Mesendoderm (in vitro differentiated cells): ENCODE data around the gene LIPN.

Source experiments
- DNase-seq: peaks from one replicate; pipeline ENCODE4 v3.0.0; 2013
- H2AK5ac ChIP-seq: 2 replicates; pipeline ENCODE4 v1.6.1; 2013; ENCODE audit warnings: low read length, inconsistent platforms
- H2BK120ac ChIP-seq: 2 replicates; pipeline ENCODE4 v1.6.1; 2013; ENCODE audit warnings: low read depth, mild to moderate bottlenecking, low read length, moderate library complexity, mixed read lengths
- H2BK15ac ChIP-seq: replicated peaks from 2 replicates; pipeline ENCODE4 v1.6.1; 2013; ENCODE audit warnings: low read depth, mild to moderate bottlenecking, moderate library complexity
- H2BK5ac ChIP-seq: 2 replicates; pipeline ENCODE4 v1.6.1; 2013; ENCODE audit warnings: low read length, inconsistent platforms
- H3K18ac ChIP-seq: 2 replicates; pipeline ENCODE4 v1.6.1; 2013; ENCODE audit warnings: mild to moderate bottlenecking, low read length, mixed read lengths
- H3K23ac ChIP-seq: one replicate; pipeline ENCODE4 v1.6.1; 2013; ENCODE audit warnings: low read length
- H3K27ac ChIP-seq: 2 replicates; pipeline ENCODE4 v1.5.1; 2013; ENCODE audit warnings: low read depth, mild to moderate bottlenecking, inconsistent platforms, low read length, moderate library complexity
- H3K27me3 ChIP-seq: 2 replicates; pipeline ENCODE4 v1.6.1; 2013; ENCODE audit warnings: low read length, control low read depth, mild to moderate bottlenecking, inconsistent platforms; ENCODE audit not compliant: insufficient read depth, poor library complexity
- H3K36me3 ChIP-seq: 2 replicates; pipeline ENCODE4 v1.6.1; 2013; ENCODE audit warnings: low read length, inconsistent platforms; ENCODE audit not compliant: control insufficient read depth, insufficient read depth
- H3K4ac ChIP-seq: one replicate; pipeline ENCODE4 v1.6.1; 2013; ENCODE audit warnings: low read depth, mild to moderate bottlenecking, low read length, moderate library complexity
- H3K4me1 ChIP-seq: 2 replicates; pipeline ENCODE4 v1.6.1; 2013; ENCODE audit warnings: low read depth, low read length, inconsistent platforms; ENCODE audit not compliant: control insufficient read depth
- H3K4me2 ChIP-seq: 2 replicates; pipeline ENCODE4 v1.6.1; 2013; ENCODE audit warnings: low read length
- H3K4me3 ChIP-seq: 2 replicates; pipeline ENCODE4 v1.5.1; 2013; ENCODE audit warnings: mild to moderate bottlenecking, low read length
- H3K56ac ChIP-seq: one replicate; pipeline ENCODE4 v1.6.1; 2013; ENCODE audit warnings: low read length
- H3K79me1 ChIP-seq: 2 replicates; pipeline ENCODE4 v1.6.1; 2013; ENCODE audit warnings: low read length, inconsistent platforms
- H3K79me2 ChIP-seq: 2 replicates; pipeline ENCODE4 v1.6.1; 2013; ENCODE audit warnings: mild to moderate bottlenecking, low read length; ENCODE audit not compliant: control insufficient read depth, insufficient read depth
- H3K9ac ChIP-seq: 2 replicates; pipeline ENCODE4 v1.6.1; 2013; ENCODE audit warnings: low read length, inconsistent platforms
- H4K5ac ChIP-seq: one replicate; pipeline ENCODE4 v1.6.1; 2013; ENCODE audit warnings: low read length
- H4K8ac ChIP-seq: one replicate; pipeline ENCODE4 v1.6.1; 2013; ENCODE audit warnings: low read depth, mild to moderate bottlenecking, control low read depth, low read length, moderate library complexity
- WGBS: extraction: QIAGEN DNeasy Blood & Tissue Kit; methylation state at CpG from one replicate; pipeline ENCODE4 v1.1.7; 2013; ENCODE audit warnings: low lambda C conversion rate, missing lambda C conversion rate; ENCODE audit not compliant: insufficient coverage; ENCODE audit errors: extremely low coverage; 5-methylcytosine and 5-hydroxymethylcytosine counted together

Gene LIPN

DNA sequence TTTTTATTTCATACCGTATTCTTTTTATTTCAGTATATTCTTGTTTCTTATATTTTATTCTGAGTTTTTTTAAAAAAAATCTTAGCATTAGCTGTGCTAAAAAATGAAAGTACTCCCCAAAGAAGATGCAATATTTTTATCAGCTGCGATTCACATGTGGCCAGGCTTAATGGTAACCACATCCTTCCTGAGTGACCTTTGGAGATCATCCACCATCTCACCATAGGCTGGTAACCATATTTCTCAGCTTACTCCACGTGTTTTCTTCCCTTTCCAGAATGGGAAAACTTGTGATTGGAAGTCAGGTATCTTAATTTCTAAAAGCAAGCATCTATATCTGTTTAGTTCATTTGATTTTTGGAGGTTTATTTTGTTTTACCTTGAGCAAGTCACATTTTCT lies 23.9 kb downstream of the LIPN start:
- H3K23ac ChIP-seq, result no peak overlapping the region
- H3K4me1 ChIP-seq, result no peaks in the 10 kb centered on the region
- no peak overlapping the region for H4K5ac ChIP-seq
- no peak overlapping the region for H3K4me2 ChIP-seq
- H3K27ac ChIP-seq, result no peak overlapping the region
- H3K79me2 ChIP-seq, result no peaks in the 10 kb centered on the region
- H3K18ac ChIP-seq, result no peak overlapping the region
- H3K56ac ChIP-seq, result no peak overlapping the region
- no peak overlapping the region for H3K4ac ChIP-seq
- H3K27me3 ChIP-seq, result no peaks in the 10 kb centered on the region
- H3K4me3 ChIP-seq, result no peak overlapping the region
- H3K36me3 ChIP-seq, result no peaks in the 10 kb centered on the region
- no peak overlapping the region for H4K8ac ChIP-seq
- no peak overlapping the region for H2AK5ac ChIP-seq
- H2BK5ac ChIP-seq, result no peak overlapping the region
- WGBS, result no CpG with 5 or more reads among the region's 3 CpGs
- no peak overlapping the region for H2BK15ac ChIP-seq
- no peak overlapping the region for H3K9ac ChIP-seq
- H3K79me1 ChIP-seq, result no peaks in the 10 kb centered on the region
- H2BK120ac ChIP-seq, result no peak overlapping the region
- no peak for DNase-seq

DNA sequence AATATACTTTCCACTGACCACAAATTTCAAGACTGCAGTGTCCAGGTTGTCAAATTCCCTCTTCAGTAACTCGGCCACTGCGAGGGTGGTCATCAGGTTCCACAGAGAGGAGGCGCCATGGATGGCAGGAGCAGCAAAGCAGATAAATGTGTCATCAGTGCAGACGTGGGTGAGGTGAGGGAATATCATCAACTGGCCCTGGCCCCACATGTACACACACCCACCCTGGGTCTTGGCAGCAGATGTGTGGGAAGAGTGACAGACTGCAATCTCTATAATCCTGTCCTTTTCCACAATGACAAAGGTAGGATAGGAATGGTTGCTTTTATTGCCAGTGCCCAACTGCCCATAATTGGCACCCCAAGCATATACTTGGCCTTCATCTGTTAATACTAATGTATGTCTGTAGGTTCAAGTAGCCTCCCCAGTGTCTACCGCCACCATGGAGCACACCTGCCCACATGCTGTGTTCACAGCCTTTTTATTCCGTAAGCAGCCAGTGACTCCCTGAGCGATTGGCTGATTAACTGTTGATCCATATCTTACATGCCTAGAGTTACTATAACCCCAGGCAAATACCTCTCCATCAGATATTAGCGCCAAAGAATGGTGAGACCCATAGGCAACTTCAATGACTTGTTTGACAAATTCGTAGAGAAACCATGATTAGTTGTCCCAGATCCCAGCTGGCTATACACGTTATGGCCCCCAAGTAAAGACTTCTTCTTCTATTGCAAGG lies 26.4 kb downstream of the LIPN start:
- no peak overlapping the region for H3K4me2 ChIP-seq
- H2BK120ac ChIP-seq, result no peak overlapping the region
- no peak overlapping the region for H3K18ac ChIP-seq
- H3K27me3 ChIP-seq, result no peaks in the 10 kb centered on the region
- H4K8ac ChIP-seq, result no peak overlapping the region
- H3K79me1 ChIP-seq, result no peaks in the 10 kb centered on the region
- no peak overlapping the region for H3K9ac ChIP-seq
- peak; percentile 35 for DNase-seq
- WGBS, result no CpG with 5 or more reads among the region's 10 CpGs
- H3K79me2 ChIP-seq, result no peaks in the 10 kb centered on the region
- H2AK5ac ChIP-seq, result no peak overlapping the region
- H3K4ac ChIP-seq, result no peak overlapping the region
- H3K27ac ChIP-seq, result no peak overlapping the region
- no peak overlapping the region for H3K4me3 ChIP-seq
- no peak overlapping the region for H4K5ac ChIP-seq
- H3K36me3 ChIP-seq, result no peaks in the 10 kb centered on the region
- H3K56ac ChIP-seq, result no peak overlapping the region
- H3K23ac ChIP-seq, result no peak overlapping the region
- H3K4me1 ChIP-seq, result no peaks in the 10 kb centered on the region
- H2BK15ac ChIP-seq, result no peak overlapping the region
- H2BK5ac ChIP-seq, result no peak overlapping the region

DNA sequence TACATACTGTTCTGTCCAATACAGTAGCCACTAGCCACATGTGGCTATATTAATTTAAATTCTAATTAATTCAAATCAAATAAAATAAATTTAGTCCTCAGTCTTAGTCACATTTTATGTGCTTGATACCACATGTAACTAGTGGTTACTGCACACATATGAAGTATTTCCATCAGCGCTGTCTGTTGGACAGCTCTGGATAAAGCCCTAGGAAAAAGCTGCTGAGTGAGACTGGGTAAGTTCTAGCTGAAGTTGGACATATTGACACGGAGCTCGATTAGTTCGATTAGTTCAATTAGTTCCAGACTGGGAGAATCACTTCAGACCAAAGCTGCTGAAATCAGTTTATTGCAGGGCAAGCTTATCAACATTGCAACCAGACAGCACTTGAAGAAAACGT lies 27.6 kb downstream of the LIPN start:
- Histone ChIP-seq H3K27ac (no peak overlapping the region), H2BK120ac (no peak overlapping the region), H3K18ac (no peak overlapping the region), H4K5ac (no peak overlapping the region), H3K4ac (no peak overlapping the region), H3K36me3 (no peaks in the 10 kb centered on the region), H3K27me3 (no peaks in the 10 kb centered on the region), H2BK15ac (no peak overlapping the region), H3K79me2 (no peaks in the 10 kb centered on the region), H3K9ac (no peak overlapping the region), H2BK5ac (no peak overlapping the region), H3K23ac (no peak overlapping the region), H3K4me3 (no peak overlapping the region), H2AK5ac (no peak overlapping the region), H3K56ac (no peak overlapping the region), H3K79me1 (no peaks in the 10 kb centered on the region), H3K4me1 (no peaks in the 10 kb centered on the region), H3K4me2 (no peak overlapping the region), H4K8ac (no peak overlapping the region)
- WGBS, result no CpG with 5 or more reads among the region's 5 CpGs
- DNase-seq, result no peak

DNA sequence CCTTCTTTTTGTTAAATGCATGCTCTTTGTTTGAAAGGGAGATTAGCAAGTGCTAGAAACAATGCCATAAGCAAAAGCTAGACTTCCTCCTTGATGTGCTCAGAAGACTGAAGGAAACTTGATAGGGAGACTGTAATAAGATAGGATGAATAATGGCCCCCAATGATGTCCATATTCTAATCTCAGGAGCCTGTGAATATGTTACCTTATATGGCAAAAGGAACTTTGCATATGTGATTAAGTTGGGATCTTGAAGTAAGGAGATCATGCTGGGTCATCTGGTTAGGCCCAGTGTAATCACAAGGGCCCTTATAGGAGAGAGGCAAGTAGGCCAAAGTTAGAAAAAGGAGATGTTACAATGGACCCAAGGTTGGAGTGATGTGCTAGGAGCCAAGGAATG lies 29.1 kb downstream of the LIPN start:
- Histone ChIP-seq H3K23ac (no peak overlapping the region), H3K79me2 (no peaks in the 10 kb centered on the region), H3K4me2 (no peak overlapping the region), H3K79me1 (no peaks in the 10 kb centered on the region), H4K8ac (no peak overlapping the region), H3K4me1 (no peaks in the 10 kb centered on the region), H4K5ac (no peak overlapping the region), H2BK120ac (no peak overlapping the region), H3K18ac (no peak overlapping the region), H2BK5ac (no peak overlapping the region), H2AK5ac (no peak overlapping the region), H3K4me3 (no peak overlapping the region), H3K4ac (no peak overlapping the region), H2BK15ac (no peak overlapping the region), H3K36me3 (no peaks in the 10 kb centered on the region), H3K27me3 (no peaks in the 10 kb centered on the region), H3K56ac (no peak overlapping the region), H3K9ac (no peak overlapping the region), H3K27ac (no peak overlapping the region)
- DNase-seq, result peak; percentile 19

DNA sequence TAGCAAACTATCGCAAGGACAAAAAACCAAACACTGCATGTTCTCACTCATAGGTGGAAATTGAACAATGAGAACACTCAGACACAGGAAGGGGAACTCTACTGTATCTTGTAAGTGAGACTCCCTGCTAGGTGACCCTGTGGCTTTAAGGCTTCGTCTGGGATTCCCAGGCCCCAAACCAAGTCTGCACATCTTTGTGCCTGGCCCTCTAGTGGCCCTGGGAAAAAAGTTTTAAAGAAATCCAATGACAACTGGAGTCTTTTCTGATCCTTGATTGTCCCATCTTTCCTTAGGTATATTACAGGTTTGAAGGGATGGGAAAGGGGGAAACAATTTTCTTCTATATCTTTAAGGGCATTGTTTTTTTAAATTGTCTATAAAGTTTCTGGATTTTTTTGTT lies 32.1 kb downstream of the LIPN start:
- Histone ChIP-seq H3K18ac (no peak overlapping the region), H3K4ac (no peak overlapping the region), H3K27ac (no peak overlapping the region), H3K4me2 (no peak overlapping the region), H3K9ac (no peak overlapping the region), H3K27me3 (no peaks in the 10 kb centered on the region), H4K5ac (no peak overlapping the region), H2BK5ac (no peak overlapping the region), H3K56ac (no peak overlapping the region), H2BK120ac (no peak overlapping the region), H2BK15ac (no peak overlapping the region), H3K4me3 (no peak overlapping the region), H3K79me2 (no peaks in the 10 kb centered on the region), H2AK5ac (no peak overlapping the region), H3K36me3 (no peaks in the 10 kb centered on the region), H3K79me1 (no peaks in the 10 kb centered on the region), H4K8ac (no peak overlapping the region), H3K23ac (no peak overlapping the region), H3K4me1 (no peaks in the 10 kb centered on the region)
- WGBS, result no CpG with 5 or more reads among the region's 2 CpGs
- peak; percentile 87 for DNase-seq

DNA sequence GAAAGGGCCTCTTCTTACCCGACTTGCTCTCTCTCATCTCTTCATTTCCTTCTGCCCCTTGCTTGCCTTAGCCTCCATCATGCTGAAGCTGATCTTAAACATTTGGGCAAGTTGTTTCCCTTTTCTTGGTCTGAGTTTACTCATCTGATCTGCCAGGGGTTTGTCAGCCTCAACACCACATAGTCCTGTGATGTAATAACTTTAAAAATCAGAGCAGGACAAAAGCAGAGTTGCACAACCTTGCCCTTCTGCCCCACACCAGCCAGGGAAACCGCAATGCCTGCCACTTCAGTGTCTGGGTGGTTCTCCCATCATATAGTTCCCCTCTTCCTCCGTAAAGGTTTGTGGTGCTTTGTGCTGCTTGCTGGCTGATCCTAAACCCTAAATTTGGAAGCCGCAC lies 32.8 kb downstream of the LIPN start:
- Histone ChIP-seq H3K79me1 (no peaks in the 10 kb centered on the region), H2AK5ac (no peak overlapping the region), H3K4ac (no peak overlapping the region), H3K27ac (no peak overlapping the region), H2BK120ac (no peak overlapping the region), H3K56ac (no peak overlapping the region), H3K4me1 (no peaks in the 10 kb centered on the region), H2BK5ac (no peak overlapping the region), H2BK15ac (no peak overlapping the region), H4K5ac (no peak overlapping the region), H3K27me3 (no peaks in the 10 kb centered on the region), H3K36me3 (no peaks in the 10 kb centered on the region), H3K79me2 (no peaks in the 10 kb centered on the region), H3K23ac (no peak overlapping the region), H3K9ac (no peak overlapping the region), H3K18ac (no peak overlapping the region), H3K4me3 (no peak overlapping the region), H3K4me2 (no peak overlapping the region), H4K8ac (no peak overlapping the region)
- DNase-seq, result no peak
- WGBS, result no CpG with 5 or more reads among the region's 4 CpGs
